ENCODE measurements around the gene CYB561.

DNA sequence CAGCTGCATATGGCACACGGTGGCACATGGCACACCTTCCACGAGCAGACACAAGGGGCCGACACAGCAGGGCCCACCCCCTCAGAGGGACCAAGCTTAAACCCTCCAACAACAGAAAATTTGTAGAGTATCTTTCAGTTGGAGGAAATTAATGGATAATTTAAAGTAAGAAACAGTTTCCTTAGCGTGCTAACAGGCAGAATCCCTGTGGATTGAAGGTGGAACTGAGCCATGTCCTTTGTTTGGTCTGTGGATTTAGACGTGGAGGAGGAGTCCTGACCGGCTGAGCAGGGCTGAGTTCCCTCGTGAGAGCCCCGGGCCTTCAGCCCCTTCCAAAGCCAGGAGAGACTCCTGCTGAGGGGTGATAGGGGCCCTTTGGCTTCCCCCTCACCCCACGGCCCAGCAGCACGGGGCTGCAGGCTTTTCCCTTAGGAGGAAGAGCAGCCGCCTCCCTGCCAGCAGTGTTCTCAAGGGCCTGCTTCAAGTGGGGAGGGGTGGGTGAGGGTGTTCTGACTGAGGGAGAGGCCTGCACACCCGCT lies 1.4 kb upstream of the CYB561 start:
- TF ChIP-seq, protein P1, sequence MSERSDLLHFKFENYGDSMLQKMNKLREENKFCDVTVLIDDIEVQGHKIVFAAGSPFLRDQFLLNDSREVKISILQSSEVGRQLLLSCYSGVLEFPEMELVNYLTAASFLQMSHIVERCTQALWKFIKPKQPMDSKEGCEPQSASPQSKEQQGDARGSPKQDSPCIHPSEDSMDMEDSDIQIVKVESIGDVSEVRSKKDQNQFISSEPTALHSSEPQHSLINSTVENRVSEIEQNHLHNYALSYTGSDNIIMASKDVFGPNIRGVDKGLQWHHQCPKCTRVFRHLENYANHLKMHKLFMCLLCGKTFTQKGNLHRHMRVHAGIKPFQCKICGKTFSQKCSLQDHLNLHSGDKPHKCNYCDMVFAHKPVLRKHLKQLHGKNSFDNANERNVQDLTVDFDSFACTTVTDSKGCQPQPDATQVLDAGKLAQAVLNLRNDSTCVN (CRISPR knock-in tag; IDR thresholded peaks at IDR 0.05) = no peak
- TF ChIP-seq BRCA1 (IDR thresholded peaks at IDR 0.05) (no peak), BRCA1 (CRISPR knock-in tag; IDR thresholded peaks at IDR 0.05) (no peak), ZNF76 (CRISPR knock-in tag; IDR thresholded peaks at IDR 0.05; ENCODE audit: borderline replicate concordance) (no peak), ZNF232 (CRISPR knock-in tag; IDR thresholded peaks at IDR 0.05) (no peak)
- TF ChIP-seq, protein P2, sequence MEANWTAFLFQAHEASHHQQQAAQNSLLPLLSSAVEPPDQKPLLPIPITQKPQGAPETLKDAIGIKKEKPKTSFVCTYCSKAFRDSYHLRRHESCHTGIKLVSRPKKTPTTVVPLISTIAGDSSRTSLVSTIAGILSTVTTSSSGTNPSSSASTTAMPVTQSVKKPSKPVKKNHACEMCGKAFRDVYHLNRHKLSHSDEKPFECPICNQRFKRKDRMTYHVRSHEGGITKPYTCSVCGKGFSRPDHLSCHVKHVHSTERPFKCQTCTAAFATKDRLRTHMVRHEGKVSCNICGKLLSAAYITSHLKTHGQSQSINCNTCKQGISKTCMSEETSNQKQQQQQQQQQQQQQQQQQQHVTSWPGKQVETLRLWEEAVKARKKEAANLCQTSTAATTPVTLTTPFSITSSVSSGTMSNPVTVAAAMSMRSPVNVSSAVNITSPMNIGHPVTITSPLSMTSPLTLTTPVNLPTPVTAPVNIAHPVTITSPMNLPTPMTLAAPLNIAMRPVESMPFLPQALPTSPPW (CRISPR knock-in tag; IDR thresholded peaks at IDR 0.05) = no peak
- TF ChIP-seq, protein P3, sequence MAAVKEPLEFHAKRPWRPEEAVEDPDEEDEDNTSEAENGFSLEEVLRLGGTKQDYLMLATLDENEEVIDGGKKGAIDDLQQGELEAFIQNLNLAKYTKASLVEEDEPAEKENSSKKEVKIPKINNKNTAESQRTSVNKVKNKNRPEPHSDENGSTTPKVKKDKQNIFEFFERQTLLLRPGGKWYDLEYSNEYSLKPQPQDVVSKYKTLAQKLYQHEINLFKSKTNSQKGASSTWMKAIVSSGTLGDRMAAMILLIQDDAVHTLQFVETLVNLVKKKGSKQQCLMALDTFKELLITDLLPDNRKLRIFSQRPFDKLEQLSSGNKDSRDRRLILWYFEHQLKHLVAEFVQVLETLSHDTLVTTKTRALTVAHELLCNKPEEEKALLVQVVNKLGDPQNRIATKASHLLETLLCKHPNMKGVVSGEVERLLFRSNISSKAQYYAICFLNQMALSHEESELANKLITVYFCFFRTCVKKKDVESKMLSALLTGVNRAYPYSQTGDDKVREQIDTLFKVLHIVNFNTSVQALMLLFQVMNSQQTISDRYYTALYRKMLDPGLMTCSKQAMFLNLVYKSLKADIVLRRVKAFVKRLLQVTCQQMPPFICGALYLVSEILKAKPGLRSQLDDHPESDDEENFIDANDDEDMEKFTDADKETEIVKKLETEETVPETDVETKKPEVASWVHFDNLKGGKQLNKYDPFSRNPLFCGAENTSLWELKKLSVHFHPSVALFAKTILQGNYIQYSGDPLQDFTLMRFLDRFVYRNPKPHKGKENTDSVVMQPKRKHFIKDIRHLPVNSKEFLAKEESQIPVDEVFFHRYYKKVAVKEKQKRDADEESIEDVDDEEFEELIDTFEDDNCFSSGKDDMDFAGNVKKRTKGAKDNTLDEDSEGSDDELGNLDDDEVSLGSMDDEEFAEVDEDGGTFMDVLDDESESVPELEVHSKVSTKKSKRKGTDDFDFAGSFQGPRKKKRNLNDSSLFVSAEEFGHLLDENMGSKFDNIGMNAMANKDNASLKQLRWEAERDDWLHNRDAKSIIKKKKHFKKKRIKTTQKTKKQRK (IDR thresholded peaks at IDR 0.05; ENCODE audit: borderline replicate concordance, low read depth, low read length) = no peak
- TF ChIP-seq, protein P4, sequence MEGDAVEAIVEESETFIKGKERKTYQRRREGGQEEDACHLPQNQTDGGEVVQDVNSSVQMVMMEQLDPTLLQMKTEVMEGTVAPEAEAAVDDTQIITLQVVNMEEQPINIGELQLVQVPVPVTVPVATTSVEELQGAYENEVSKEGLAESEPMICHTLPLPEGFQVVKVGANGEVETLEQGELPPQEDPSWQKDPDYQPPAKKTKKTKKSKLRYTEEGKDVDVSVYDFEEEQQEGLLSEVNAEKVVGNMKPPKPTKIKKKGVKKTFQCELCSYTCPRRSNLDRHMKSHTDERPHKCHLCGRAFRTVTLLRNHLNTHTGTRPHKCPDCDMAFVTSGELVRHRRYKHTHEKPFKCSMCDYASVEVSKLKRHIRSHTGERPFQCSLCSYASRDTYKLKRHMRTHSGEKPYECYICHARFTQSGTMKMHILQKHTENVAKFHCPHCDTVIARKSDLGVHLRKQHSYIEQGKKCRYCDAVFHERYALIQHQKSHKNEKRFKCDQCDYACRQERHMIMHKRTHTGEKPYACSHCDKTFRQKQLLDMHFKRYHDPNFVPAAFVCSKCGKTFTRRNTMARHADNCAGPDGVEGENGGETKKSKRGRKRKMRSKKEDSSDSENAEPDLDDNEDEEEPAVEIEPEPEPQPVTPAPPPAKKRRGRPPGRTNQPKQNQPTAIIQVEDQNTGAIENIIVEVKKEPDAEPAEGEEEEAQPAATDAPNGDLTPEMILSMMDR (IDR thresholded peaks at IDR 0.05 in 2 of 3, conservative IDR thresholded peaks at IDR 0.05 in 1 of 3; ENCODE audit: insufficient read depth in 2 of 3, low read depth in 1 of 3, low read length in 3 of 3) = no peak
- TF ChIP-seq, protein P5, sequence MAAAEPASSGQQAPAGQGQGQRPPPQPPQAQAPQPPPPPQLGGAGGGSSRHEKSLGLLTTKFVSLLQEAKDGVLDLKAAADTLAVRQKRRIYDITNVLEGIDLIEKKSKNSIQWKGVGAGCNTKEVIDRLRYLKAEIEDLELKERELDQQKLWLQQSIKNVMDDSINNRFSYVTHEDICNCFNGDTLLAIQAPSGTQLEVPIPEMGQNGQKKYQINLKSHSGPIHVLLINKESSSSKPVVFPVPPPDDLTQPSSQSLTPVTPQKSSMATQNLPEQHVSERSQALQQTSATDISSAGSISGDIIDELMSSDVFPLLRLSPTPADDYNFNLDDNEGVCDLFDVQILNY (CRISPR knock-in tag; IDR thresholded peaks at IDR 0.05) = no peak
- TF ChIP-seq, protein P6, sequence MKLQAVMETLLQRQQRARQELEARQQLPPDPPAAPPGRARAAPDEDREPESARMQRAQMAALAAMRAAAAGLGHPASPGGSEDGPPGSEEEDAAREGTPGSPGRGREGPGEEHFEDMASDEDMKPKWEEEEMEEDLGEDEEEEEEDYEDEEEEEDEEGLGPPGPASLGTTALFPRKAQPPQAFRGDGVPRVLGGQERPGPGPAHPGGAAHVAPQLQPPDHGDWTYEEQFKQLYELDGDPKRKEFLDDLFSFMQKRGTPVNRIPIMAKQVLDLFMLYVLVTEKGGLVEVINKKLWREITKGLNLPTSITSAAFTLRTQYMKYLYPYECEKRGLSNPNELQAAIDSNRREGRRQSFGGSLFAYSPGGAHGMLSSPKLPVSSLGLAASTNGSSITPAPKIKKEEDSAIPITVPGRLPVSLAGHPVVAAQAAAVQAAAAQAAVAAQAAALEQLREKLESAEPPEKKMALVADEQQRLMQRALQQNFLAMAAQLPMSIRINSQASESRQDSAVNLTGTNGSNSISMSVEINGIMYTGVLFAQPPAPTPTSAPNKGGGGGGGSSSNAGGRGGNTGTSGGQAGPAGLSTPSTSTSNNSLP (IDR thresholded peaks at IDR 0.05; ENCODE audit: borderline replicate concordance, low read depth, low read length) = no peak
